Common myeloid progenitor, CD34-positive (primary cell): ENCODE measurements around the gene SIM2.

ENCODE experiments used
- CTCF ChIA-PET: fragments of 350-600 bp; sonication (Branson Sonifier 250); formaldehyde crosslinking; loops from one replicate; lab custom pipeline; 2021; ENCODE audit warnings: antibody characterized with exemption; lab: Charles Lee
- POLR2A ChIA-PET: fragments of 350-600 bp; sonication (Branson Sonifier 250); formaldehyde crosslinking; loops from one replicate; lab custom pipeline; 2021; ENCODE audit warnings: antibody characterized with exemption; lab: Charles Lee
- DNase-seq, 3 donors: peaks; one replicate each; pipeline versions ENCODE4 v3.0.0 to v3.0.0-alpha.2; 2013
- H3K27ac ChIP-seq, 2 experiments: 1 replicate in 1 of 2; 2 replicates in 1 of 2; pipeline ENCODE4 v1.7.0; 2013; ENCODE audit warnings: inconsistent platforms in 2 of 2, low read length in 2 of 2, mild to moderate bottlenecking in 2 of 2, low read depth in 1 of 2, moderate library complexity in 1 of 2; ENCODE audit not compliant: severe bottlenecking in 2 of 2, insufficient read depth in 1 of 2, poor library complexity in 1 of 2
- H3K27me3 ChIP-seq, 5 experiments: replicated peaks in 2 of 5; 1 replicate in 3 of 5; 2 replicates in 2 of 5; pipeline versions ENCODE4 v1.6.1 to v1.7.0; 2013; ENCODE audit warnings: low read length in 4 of 5, mild to moderate bottlenecking in 2 of 5, moderate library complexity in 2 of 5, inconsistent platforms in 1 of 5; ENCODE audit not compliant: insufficient read depth in 5 of 5, control insufficient read depth in 4 of 5
- H3K36me3 ChIP-seq, 4 experiments: 1 replicate in 2 of 4; 2 replicates in 2 of 4; pipeline versions ENCODE4 v1.6.1 to v1.7.0; 2013; ENCODE audit warnings: low read length in 3 of 4, control low read depth in 1 of 4, mild to moderate bottlenecking in 1 of 4; ENCODE audit not compliant: control insufficient read depth in 4 of 4, insufficient read depth in 4 of 4
- H3K4me1 ChIP-seq, 4 experiments: 1 replicate in 3 of 4; 2 replicates in 1 of 4; pipeline versions ENCODE4 v1.6.1 to v1.7.1; 2013; ENCODE audit warnings: low read length in 3 of 4, mild to moderate bottlenecking in 3 of 4, control low read depth in 1 of 4, inconsistent platforms in 1 of 4, moderate library complexity in 1 of 4; ENCODE audit not compliant: control insufficient read depth in 4 of 4, insufficient read depth in 4 of 4; ENCODE audit errors: control extremely low read depth in 1 of 4
- H3K4me3 ChIP-seq, 7 experiments: 1 replicate in 4 of 7; 2 replicates in 3 of 7; pipeline versions ENCODE4 v1.5.1 to v1.7.0; 2013; ENCODE audit warnings: mild to moderate bottlenecking in 7 of 7, low read length in 6 of 7, moderate library complexity in 6 of 7, inconsistent platforms in 2 of 7, low read depth in 2 of 7, control low read depth in 1 of 7; ENCODE audit not compliant: insufficient read depth in 4 of 7, control insufficient read depth in 1 of 7; ENCODE audit errors: extremely low read depth in 1 of 7
- H3K9me3 ChIP-seq, 5 experiments: 1 replicate in 4 of 5; 2 replicates in 1 of 5; pipeline versions ENCODE4 v1.6.1 to v1.7.1; 2013; ENCODE audit warnings: low read length in 4 of 5, mild to moderate bottlenecking in 2 of 5, inconsistent platforms in 1 of 5, low read depth in 1 of 5, moderate library complexity in 1 of 5; ENCODE audit not compliant: control insufficient read depth in 4 of 5, insufficient read depth in 2 of 5; ENCODE audit errors: control extremely low read depth in 1 of 5
- WGBS: methylation state at CpG from one replicate; pipeline ENCODE4 v1.1.5; 2013; ENCODE audit not compliant: insufficient coverage; 5-methylcytosine and 5-hydroxymethylcytosine counted together

The SIM2 gene

DNA sequence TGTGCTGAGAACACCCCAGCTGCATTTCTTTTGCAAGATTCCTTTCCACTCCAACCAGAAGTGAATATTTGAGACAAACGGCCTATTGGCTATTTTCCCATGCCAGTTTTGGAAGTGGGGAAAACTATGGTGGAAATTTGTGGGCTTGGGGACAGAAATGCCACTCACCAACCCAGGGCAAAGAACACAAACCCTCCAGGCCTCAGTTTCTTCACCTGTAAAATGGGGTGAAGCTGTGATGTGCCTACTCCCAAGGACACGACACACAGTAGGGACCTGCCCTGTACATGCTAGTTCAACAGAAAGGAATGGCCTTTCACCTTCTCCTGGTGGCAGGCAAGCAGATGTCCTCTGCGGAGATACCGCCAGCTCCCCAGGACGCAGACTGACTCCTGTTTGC is 46.5 kb downstream of the SIM2 start:
- ChIA-PET CTCF (interaction anchor here (1.5 to 2.2 kb wide), 2 partner anchors 8 to 14 kb away, joined by 4 to 5 read pairs; no protein-coding TSS in a partner anchor), POLR2A (no interaction called here)
- Histone ChIP-seq H3K9me3 (no peaks in the 10 kb centered on the region), H3K4me1 (peaks cover 0 to 14% (median 11%) of the 10 kb centered on the region in 4 experiments), H3K27ac (no peak overlapping the region), H3K36me3 (no peaks in the 10 kb centered on the region), H3K4me3 (no peak overlapping the region), H3K27me3 (peaks cover 6 to 84% (median 36%) of the 10 kb centered on the region in 5 experiments)
- DNase-seq, result no peak
- 100% methylated on average over 3 of the region's 5 CpGs for whole genome bisulfite sequencing

DNA sequence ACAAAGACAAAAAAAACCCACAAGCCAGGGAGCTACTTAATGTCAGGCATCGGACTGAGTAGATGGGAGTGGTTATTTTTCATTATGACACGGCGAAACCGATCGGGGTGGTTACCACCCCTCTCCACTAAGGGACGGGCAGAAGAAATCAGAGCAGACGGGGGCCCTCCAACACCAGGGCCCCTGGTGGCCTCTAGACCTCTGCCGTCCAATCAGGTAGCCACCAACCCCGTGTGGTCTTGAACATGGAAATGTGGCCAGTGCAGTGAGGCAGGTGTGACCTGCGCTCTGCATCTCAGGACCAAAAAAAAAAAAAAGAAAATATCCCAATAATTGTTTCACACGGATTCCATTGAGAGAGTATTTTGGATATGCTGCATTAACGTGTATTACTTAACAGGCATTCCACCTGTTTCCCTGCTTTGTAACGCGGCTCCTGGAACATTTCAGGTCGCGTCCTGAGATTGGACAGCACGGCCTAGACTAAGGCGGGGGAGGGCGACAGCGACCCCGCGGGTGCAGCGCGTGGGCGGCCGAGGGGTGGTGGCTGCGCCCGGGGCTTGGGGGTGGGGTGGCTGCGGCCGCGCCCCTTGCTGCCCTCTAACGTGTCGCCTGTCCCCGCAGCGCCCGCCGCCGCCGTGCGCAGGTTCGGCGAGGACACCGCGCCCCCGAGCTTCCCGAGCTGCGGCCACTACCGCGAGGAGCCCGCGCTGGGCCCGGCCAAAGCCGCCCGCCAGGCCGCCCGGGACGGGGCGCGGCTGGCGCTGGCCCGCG is 48.3 kb downstream of the SIM2 start:
- Histone ChIP-seq H3K4me3 (peak overlapping the region in 6 of 7 experiments; percentile 30 to 68 (median 41)), H3K9me3 (no peaks in the 10 kb centered on the region), H3K36me3 (no peaks in the 10 kb centered on the region), H3K27me3 (peaks cover 6 to 73% (median 33%) of the 10 kb centered on the region in 5 experiments), H3K27ac (no peak overlapping the region), H3K4me1 (peaks cover 0 to 15% (median 13%) of the 10 kb centered on the region in 4 experiments)
- WGBS, result under 1% methylated on average over 32 of the region's 62 CpGs
- ChIA-PET POLR2A (interaction anchor here (0.9 kb wide), 1 partner anchor 14 kb away, joined by 5 read pairs; no protein-coding TSS in a partner anchor), CTCF (interaction anchor here (1.2 to 2.2 kb wide), 4 partner anchors 10 to 116 kb away, joined by 3 to 5 read pairs (median 4); no protein-coding TSS in a partner anchor)
- DNase-seq, result peak in 2 of 3 donors; percentile 20 to 36

DNA sequence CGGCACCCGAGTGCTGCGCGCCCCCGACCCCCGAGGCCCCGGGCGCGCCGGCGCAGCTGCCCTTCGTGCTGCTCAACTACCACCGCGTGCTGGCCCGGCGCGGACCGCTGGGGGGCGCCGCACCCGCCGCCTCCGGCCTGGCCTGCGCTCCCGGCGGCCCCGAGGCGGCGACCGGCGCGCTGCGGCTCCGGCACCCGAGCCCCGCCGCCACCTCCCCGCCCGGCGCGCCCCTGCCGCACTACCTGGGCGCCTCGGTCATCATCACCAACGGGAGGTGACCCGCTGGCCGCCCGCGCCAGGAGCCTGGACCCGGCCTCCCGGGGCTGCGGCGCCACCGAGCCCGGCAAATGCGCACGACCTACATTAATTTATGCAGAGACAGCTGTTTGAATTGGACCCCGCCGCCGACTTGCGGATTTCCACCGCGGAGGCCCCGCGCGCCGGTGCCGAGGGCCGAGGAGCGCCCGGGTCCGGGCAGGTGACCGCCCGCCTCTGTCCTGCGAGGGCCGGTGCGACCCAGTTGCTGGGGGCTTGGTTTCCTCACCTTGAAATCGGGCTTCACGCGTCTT is 49.0 kb downstream of the SIM2 start:
- Histone ChIP-seq H3K4me3 (peak overlapping the region in 6 of 7 experiments; percentile 30 to 68 (median 49)), H3K9me3 (no peaks in the 10 kb centered on the region), H3K4me1 (peaks cover 0 to 15% (median 13%) of the 10 kb centered on the region in 4 experiments), H3K36me3 (no peaks in the 10 kb centered on the region), H3K27ac (no peak overlapping the region), H3K27me3 (peaks cover 6 to 70% (median 32%) of the 10 kb centered on the region in 5 experiments)
- WGBS, result 1% methylated on average over 80 of the region's 80 CpGs
- peak; percentile 36 to 67 (median 61) for DNase-seq
- ChIA-PET POLR2A (no interaction called here), CTCF (interaction anchor here (1.3 to 1.4 kb wide), 2 partner anchors 117 to 179 kb away, joined by 3 to 4 read pairs; no protein-coding TSS in a partner anchor)

DNA sequence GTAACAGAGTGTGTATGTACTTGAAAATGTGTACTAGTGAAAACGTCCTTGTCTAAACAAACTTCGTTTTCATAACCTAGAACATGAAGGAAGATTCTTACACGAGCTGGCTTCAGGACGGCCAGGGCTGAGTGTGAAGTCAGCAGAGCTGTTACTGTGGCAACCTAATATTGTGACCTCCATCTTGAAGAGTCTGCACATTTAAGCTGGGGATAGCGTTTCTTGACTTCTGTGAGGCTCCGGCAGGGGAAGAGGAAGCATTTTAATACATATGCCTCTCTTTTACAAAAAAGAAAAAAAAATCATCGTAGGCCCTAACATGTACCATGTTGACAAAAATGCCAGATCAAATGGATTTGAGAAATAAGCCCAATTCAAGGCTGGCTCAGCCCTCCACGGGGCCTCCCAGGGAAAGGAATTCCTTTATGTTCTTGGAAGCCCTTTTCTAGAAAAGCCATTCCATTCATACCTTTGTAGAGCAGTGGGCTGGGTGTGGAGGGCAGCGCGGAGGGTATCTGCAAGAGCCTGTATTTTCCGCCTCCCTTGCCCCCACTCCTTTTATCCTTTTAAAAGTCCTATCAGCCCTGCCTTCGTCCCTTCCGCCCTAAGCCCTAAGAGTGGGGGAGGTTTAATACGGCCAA is 51.1 kb downstream of the SIM2 start:
- peak; percentile 35 to 73 (median 63) for DNase-seq
- Histone ChIP-seq H3K9me3 (no peaks in the 10 kb centered on the region), H3K36me3 (peaks cover 0 to 3% (median 1%) of the 10 kb centered on the region in 4 experiments), H3K4me1 (peaks cover 0 to 15% (median 13%) of the 10 kb centered on the region in 4 experiments), H3K27ac (no peak overlapping the region), H3K4me3 (no peak overlapping the region), H3K27me3 (peaks cover 6 to 50% (median 27%) of the 10 kb centered on the region in 5 experiments)
- POLR2A ChIA-PET, result no interaction called here
- CTCF ChIA-PET, result interaction anchor here (0.7 kb wide), 1 partner anchor 9 kb away, joined by 3 read pairs; no protein-coding TSS in a partner anchor
- 88% methylated on average over 3 of the region's 14 CpGs for WGBS

DNA sequence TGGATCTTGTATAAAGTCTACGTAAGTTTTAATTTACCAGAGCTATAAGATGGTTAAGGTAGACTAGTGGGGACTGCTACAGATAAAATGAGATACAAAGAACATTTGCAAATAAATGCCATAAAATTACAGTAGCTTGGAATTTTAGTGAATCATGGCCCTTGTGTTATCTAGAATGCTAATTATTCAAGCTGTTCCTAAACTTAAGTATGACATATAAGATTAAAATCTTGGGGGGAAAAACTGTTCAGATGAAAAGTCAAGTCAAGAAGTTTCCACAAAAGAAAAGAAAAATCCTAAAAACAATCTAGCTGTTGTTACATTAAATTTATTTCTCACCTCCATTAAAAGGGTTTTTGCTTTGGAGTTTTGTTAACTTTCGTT is 51.7 kb downstream of the SIM2 start:
- H3K9me3 ChIP-seq, result no peaks in the 10 kb centered on the region
- DNase-seq, result no peak
- ChIA-PET CTCF (interaction anchor here (0.7 kb wide), 1 partner anchor 9 kb away, joined by 3 read pairs; no protein-coding TSS in a partner anchor), POLR2A (no interaction called here)
- WGBS, result no CpG with 5 or more reads among the region's 2 CpGs
- no peak overlapping the region for H3K27ac ChIP-seq
- H3K4me1 ChIP-seq, result peaks cover 0 to 15% (median 13%) of the 10 kb centered on the region in 4 experiments
- no peak overlapping the region for H3K4me3 ChIP-seq
- H3K36me3 ChIP-seq, result peaks cover 0 to 5% (median 1%) of the 10 kb centered on the region in 4 experiments
- H3K27me3 ChIP-seq, result peaks cover 6 to 45% (median 22%) of the 10 kb centered on the region in 5 experiments

DNA sequence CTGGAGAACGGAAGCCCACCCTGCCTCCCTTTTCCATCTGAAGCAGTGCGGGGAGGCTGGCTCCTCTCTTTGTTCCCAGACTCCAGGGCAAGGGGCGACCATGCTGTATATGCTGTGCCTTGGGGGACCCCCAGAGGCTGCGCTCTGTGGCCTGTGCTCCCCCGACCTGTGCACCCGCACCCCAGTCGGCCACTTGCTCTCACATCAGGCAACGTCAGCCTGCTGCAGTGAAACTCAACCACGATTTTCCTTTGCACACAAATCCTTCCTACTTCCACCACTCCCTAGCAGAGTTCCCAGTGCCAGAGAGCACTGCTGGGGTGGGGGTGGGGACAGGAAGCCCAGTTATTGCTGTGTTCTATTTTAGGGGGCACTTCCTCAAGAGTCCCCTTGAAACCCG is 52.5 kb downstream of the SIM2 start:
- CTCF ChIA-PET, result no interaction called here
- POLR2A ChIA-PET, result no interaction called here
- no peak overlapping the region for H3K27ac ChIP-seq

More for the DNA sequence above, 52.5 kb downstream of the SIM2 start:
- DNase-seq, result no peak
- Histone ChIP-seq H3K9me3 (no peaks in the 10 kb centered on the region), H3K27me3 (peaks cover 4 to 37% (median 19%) of the 10 kb centered on the region in 5 experiments), H3K4me1 (peaks cover 0 to 15% (median 13%) of the 10 kb centered on the region in 4 experiments), H3K4me3 (no peak overlapping the region), H3K36me3 (peaks cover 0 to 5% (median 3%) of the 10 kb centered on the region in 4 experiments)
- WGBS, result 75% methylated on average over 3 of the region's 10 CpGs
